WTC11 (cell line): ENCODE measurements around the gene TNFRSF1B. TPM values are rescaled to one million over a fixed set of nuclear protein-coding genes. Genes with fewer than 3 reads are reported as not detected.

Experiments used
- ATAC-seq: fragments of 200-7000 bp; cut with Tn5 transposase; 2 replicates; pipeline ENCODE4 v1.10.0; 2021; ENCODE audit warnings: mild to moderate bottlenecking, moderate library complexity
- CTCF ChIA-PET: fragments of 300-600 bp; sonication (Branson Sonifier 250); formaldehyde crosslinking; loops from one replicate; lab custom pipeline; 2021; ENCODE audit warnings: antibody characterized with exemption; lab: Charles Lee
- POLR2A ChIA-PET: fragments of 350-600 bp; sonication (Branson Sonifier 250); formaldehyde crosslinking; loops from one replicate; lab custom pipeline; 2021; ENCODE audit warnings: antibody characterized with exemption; lab: Charles Lee
- DNase-seq: peaks from one replicate; pipeline ENCODE4 v3.0.0; 2021; ENCODE audit warnings: low spot score
- H3K27ac Mint-ChIP-seq: 2 replicates; pipeline ENCODE4 v1.8.0; 2021; ENCODE audit warnings: mixed read lengths
- H3K27me3 Mint-ChIP-seq: 2 replicates; pipeline ENCODE4 v1.8.0; 2021; ENCODE audit warnings: low read depth, mild to moderate bottlenecking, moderate library complexity, mixed read lengths
- H3K36me3 Mint-ChIP-seq: 2 replicates; pipeline ENCODE4 v1.8.0; 2021; ENCODE audit warnings: mixed read lengths
- H3K4me1 Mint-ChIP-seq: 2 replicates; pipeline ENCODE4 v1.8.0; 2022; ENCODE audit warnings: mixed read lengths
- H3K4me3 Mint-ChIP-seq: 2 replicates; pipeline ENCODE4 v1.8.0; 2021; ENCODE audit warnings: mild to moderate bottlenecking, moderate library complexity, mixed read lengths
- H3K9me3 Mint-ChIP-seq: 2 replicates; pipeline ENCODE4 v1.8.0; 2021; ENCODE audit warnings: mixed read lengths
- ERG ChIP-seq: fragments of 250-450 bp; sonication (Bioruptor Pico); IDR thresholded peaks from 2 replicates; pipeline ENCODE4 v1.8.0; 2021; ENCODE audit warnings: mild to moderate bottlenecking
- FOXP1 ChIP-seq: sonication (generic); formaldehyde crosslinking; IDR thresholded peaks from 2 replicates; pipeline ENCODE4 v1.8.0; 2022; ENCODE audit warnings: missing genetic modification reagents, mild to moderate bottlenecking, moderate library complexity, borderline replicate concordance
- PRDM15 ChIP-seq: sonication (generic); formaldehyde crosslinking; IDR thresholded peaks from 2 replicates; pipeline ENCODE4 v1.8.0; 2022; ENCODE audit warnings: missing genetic modification reagents
- PREB ChIP-seq: sonication (generic); formaldehyde crosslinking; IDR thresholded peaks from 2 replicates; pipeline ENCODE4 v1.8.1; 2022; ENCODE audit warnings: mild to moderate bottlenecking, missing genetic modification reagents, moderate library complexity, borderline replicate concordance
- RORB ChIP-seq: fragments of 250-450 bp; sonication (Bioruptor Pico); IDR thresholded peaks from 2 replicates; pipeline ENCODE4 v1.9.0; 2021; ENCODE audit warnings: mild to moderate bottlenecking
- TCF7 ChIP-seq: sonication (generic); formaldehyde crosslinking; IDR thresholded peaks from 2 replicates; pipeline ENCODE4 v1.8.0; 2022; ENCODE audit warnings: mild to moderate bottlenecking, low read depth, missing genetic modification reagents, moderate library complexity
- ZNF425 ChIP-seq: fragments of 250-450 bp; sonication (Bioruptor Pico); conservative IDR thresholded peaks from 2 replicates; pipeline ENCODE4 v1.9.0; 2021; ENCODE audit warnings: mild to moderate bottlenecking
- ZSCAN18 ChIP-seq: fragments of 250-450 bp; sonication (Bioruptor Pico); IDR thresholded peaks from 2 replicates; pipeline ENCODE4 v2.1.2; 2022; ENCODE audit warnings: mild to moderate bottlenecking, moderate library complexity
- total RNA-seq: library from RNA; stranded (reverse); gene quantifications from 3 replicates; pipeline ENCODE4 v1.2.3, GENCODE V29; 2021

TNFRSF1B gene
- total RNA-seq, 1 experiment from 2014 or later = 2.7 TPM

GRCh38 chr1:12181568-12181967, 14.8 kb downstream of the TNFRSF1B start (continued):
- TF ChIP-seq ERG (CRISPR knock-in tag) = no peak

GRCh38 chr1:12182410-12182984, 15.7 kb downstream of the TNFRSF1B start:
- no peak for TF ChIP-seq PREB (CRISPR knock-in tag)
- TF ChIP-seq PRDM15 = 0 out of 2 replicates have a peak, but pooled peaks have one; percentile 25
- TF ChIP-seq TCF7 (CRISPR knock-in tag) = no peak
- peaks cover 24% of the 10 kb centered on the region for H3K4me1 Mint-ChIP-seq
- POLR2A ChIA-PET = no interaction called here
- no peak for ATAC-seq
- CTCF ChIA-PET = interaction anchor here (0.6 to 2.4 kb wide), 6 partner anchors 14 to 93 kb away, joined by 3 to 18 read pairs (median 4); no protein-coding TSS in a partner anchor
- no peak for DNase-seq
- H3K9me3 Mint-ChIP-seq = no peaks in the 10 kb centered on the region; the same call in 1 of the 2 replicates
- H3K36me3 Mint-ChIP-seq = no peaks in the 10 kb centered on the region
- H3K4me3 Mint-ChIP-seq = no peak overlapping the region
- H3K27ac Mint-ChIP-seq = no peak overlapping the region
- no peaks in the 10 kb centered on the region; the same call in none of the 2 replicates for H3K27me3 Mint-ChIP-seq

GRCh38 chr1:12183095-12183794, 16.5 kb downstream of the TNFRSF1B start:
- H3K4me1 Mint-ChIP-seq = peaks cover 22% of the 10 kb centered on the region
- CTCF ChIA-PET = interaction anchor here (0.6 to 2.4 kb wide), 6 partner anchors 13 to 92 kb away, joined by 3 to 18 read pairs (median 4); no protein-coding TSS in a partner anchor
- no peak for ATAC-seq
- H3K36me3 Mint-ChIP-seq = no peaks in the 10 kb centered on the region
- POLR2A ChIA-PET = no interaction called here
- no peaks in the 10 kb centered on the region; the same call in none of the 2 replicates for H3K27me3 Mint-ChIP-seq
- TF ChIP-seq ZSCAN18 (CRISPR knock-in tag) (no peak), RORB (CRISPR knock-in tag) (no peak), FOXP1 (CRISPR knock-in tag) (no peak)
- no peak overlapping the region for H3K4me3 Mint-ChIP-seq
- H3K9me3 Mint-ChIP-seq = no peaks in the 10 kb centered on the region; the same call in 1 of the 2 replicates
- DNase-seq = no peak
- no peak overlapping the region for H3K27ac Mint-ChIP-seq

GRCh38 chr1:12184008-12184681, 17.4 kb downstream of the TNFRSF1B start:
- Mint-ChIP-seq H3K27ac (0 out of 2 replicates have a peak overlapping the region, but pooled peaks have one; percentile 32), H3K4me3 (no peak overlapping the region), H3K27me3 (no peaks in the 10 kb centered on the region; the same call in 1 of the 2 replicates), H3K36me3 (no peaks in the 10 kb centered on the region), H3K4me1 (peaks cover 23% of the 10 kb centered on the region), H3K9me3 (no peaks in the 10 kb centered on the region; the same call in 1 of the 2 replicates)
- TF ChIP-seq ZNF425 (CRISPR knock-in tag) = no peak
- ATAC-seq = no peak
- ChIA-PET CTCF (interaction anchor here (1.0 to 2.4 kb wide), 4 partner anchors 9 to 59 kb away, joined by 3 to 18 read pairs (median 4); no protein-coding TSS in a partner anchor), POLR2A (no interaction called here)
- no peak for DNase-seq
